ENCODE results near the gene OR5M10.
"Not testable (repeated sequence)": the region's sequence is repeated elsewhere in the genome, so short reads cannot be mapped to it uniquely, and the experiment has no call there.

Gene OR5M10

GRCh38 chr11:56577621-56578020 lies at the start of gene OR5M10:
Gene OR5M10, minus strand, starts transcription at chr11:56577721. Its CDS starts 0 bp downstream, at chr11:56577721.
- DNase-seq = no peak

DNA sequence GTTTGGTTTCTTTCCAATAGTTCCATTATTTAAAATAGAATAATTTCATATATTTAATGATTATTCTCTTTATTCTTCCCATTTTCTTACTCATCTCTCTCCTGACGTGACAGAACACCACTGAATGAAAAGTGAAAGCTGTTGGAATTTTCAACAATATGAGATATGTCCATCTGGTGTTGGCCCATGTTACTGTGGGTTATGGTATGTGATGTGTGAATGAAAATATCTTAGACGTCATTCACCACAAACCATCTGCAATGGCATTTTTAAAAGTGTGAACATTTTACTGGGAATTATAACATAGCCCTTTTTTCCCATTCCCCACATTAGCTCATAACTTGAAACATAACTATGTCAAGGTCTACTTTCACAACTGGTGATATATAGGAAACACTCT lies 48.4 kb upstream of the OR5M10 start:
- no peak for DNase-seq

DNA sequence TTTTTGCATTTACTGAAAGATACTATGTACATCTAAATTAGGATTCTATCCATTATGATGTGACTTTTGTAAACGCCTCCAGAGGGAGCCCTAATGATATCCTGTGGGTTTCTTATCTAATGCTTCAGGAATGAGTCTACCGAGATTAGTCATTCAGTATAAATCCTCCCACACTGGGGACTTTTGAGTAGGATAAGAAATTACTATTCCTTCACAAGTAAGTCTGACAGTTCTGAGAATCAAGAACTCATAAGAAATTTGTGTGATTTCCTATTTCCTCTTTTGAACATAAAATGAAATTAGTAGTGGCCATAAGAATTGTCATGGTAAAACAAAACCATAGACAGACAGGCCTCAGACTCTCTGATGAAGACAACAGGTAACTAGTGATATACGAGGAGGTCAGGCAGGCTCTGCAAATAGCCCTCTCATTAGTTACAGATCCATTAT lies 47.2 kb upstream of the OR5M10 start:
- DNase-seq = peak; percentile 45

DNA sequence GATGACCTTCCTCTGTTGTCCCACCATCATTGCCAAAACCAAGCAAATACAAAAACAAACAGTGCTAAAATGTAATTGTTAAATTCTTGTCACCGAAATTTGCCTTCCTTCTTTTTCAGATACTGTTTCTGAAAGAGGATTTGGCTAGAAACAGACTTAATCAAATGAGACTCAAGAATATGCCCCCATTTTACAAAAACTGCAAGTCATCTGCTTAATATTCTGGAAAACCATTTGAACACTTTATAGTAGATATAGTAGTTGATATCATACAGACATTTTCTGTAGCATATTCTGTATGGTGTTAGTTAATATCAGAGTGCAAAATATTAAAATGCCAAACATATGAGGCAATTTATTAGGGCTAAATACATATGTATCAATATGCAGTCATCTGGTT lies 33.7 kb upstream of the OR5M10 start:
- DNase-seq = no peak

- not testable (repeated sequence) for DNase-seq
These were observed 14.7 kb upstream of the OR5M10 start for GRCh38 chr11:56592088-56592717.

GRCh38 chr11:56558574-56558973 lies 18.9 kb downstream of the OR5M10 start:
- no peak for DNase-seq

DNA sequence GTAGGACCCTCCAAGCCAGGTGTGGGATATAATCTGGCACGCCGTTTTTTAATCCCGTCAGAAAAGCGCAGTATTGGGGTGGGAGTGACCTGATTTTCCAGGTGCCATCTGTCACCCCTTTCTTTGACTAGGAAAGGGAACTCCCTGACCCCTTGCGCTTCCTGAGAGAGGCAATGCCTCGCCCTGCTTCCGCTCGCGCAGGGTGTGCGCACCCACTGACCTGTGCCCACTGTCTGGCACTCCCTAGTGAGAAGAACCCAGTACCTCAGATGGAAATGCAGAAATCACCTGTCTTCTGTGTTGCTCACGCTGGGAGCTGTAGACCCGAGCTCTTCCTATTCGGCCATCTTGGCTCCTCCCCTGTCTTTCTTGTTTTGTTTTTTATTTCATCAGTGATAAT lies 22.8 kb downstream of the OR5M10 start:
- DNase-seq = not testable (repeated sequence)

DNA sequence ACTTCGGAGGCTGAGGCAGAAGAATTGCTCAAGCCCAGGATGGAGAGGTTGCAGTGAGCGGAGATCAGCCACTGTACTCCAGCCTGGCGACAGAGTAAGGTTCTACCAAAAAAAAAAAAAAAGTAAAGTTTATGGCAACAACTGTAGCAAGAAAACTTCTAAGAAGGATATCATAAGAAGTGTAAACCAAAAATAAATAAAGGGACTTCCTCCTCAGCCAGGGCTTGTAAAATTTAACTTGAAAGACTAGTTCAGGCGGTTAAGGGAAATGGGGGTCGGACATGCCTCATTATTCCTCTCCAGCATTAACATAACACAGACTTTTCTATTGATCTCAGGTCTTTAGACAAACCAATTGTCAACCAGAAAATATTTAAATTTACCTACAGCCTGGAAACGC lies 32.0 kb downstream of the OR5M10 start:
- DNase-seq = no peak

GRCh38 chr11:56543739-56544138 lies 33.8 kb downstream of the OR5M10 start:
- no peak for DNase-seq

- no peak for DNase-seq
These were observed 34.4 kb downstream of the OR5M10 start, which contains the start of gene OR5M11 for GRCh38 chr11:56543157-56543556. Gene OR5M11, minus strand, starts transcription at chr11:56543257. Its CDS starts 0 bp downstream, at chr11:56543257.

DNA sequence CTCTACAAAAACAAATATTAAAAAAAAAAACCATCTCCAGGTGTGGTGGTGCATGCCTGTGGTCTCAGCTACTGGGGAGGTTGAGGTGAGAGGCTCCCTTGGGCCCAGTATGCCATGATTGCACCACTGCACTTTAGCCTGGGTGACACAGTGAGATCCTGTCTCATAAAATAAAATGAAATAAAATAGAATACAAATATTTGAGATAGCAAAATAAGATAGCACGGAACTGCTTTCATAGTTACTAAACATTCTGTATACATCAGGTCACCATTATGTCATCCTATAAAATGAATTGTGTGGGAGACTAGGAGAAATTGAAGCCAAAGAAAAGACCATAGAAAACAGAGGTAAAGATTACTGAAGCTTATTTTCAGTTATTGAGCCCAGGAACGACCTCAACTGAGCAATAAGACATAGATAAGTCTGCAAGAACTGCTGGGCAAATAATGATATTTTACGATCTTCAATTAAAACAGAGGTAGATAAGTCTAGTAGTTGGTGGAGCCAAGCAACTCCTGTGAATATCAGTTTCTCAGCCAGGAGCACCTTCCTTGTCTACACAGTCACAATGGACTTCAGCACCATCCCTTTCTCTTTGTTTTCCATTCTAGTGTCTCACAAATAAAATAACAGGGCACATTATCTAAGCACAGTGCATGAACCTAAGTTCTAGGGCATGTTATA lies 44.3 kb downstream of the OR5M10 start:
- no peak for DNase-seq

DNA sequence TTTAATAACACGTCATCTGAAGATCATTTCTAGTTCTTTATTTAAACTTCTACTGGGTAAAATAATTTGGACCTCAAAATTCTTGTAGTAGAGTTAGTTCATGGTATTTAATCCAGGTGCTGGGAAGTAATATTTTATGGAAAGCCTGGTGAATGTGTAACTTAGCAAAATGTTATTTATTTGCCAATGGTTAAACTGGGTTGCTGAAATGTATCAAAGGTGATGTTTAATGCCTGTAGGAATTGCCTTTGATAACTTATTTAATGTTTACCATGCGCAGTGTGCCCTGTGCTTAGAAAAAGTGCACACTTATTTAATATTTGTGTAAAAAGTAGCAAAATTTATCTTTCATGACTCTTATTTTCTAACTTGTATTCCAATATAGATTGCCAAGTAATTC lies 45.7 kb downstream of the OR5M10 start:
- DNase-seq = no peak
